Endothelial cell of umbilical vein (primary cell): ENCODE measurements around the gene SECTM1. TPM values are rescaled to one million over a fixed set of nuclear protein-coding genes. Genes with fewer than 3 reads are reported as not detected.

ENCODE experiments used
- BruUV-seq: library from RNA; stranded (reverse); fragments of 400-500 nt; replicated peaks from 2 replicates; lab custom pipeline; 2021; lab: Mats Ljungman, UMichigan
- CTCF ChIA-PET: fragments of 300-600, 350-600 bp; sonication (Branson Sonifier 250); formaldehyde crosslinking; loops from one replicate; lab custom pipeline; 2021; ENCODE audit warnings: antibody characterized with exemption, inconsistent platforms; lab: Charles Lee
- POLR2A ChIA-PET: fragments of 300-600, 350-600 bp; sonication (Branson Sonifier 250); formaldehyde crosslinking; loops from one replicate; lab custom pipeline; 2021; ENCODE audit warnings: antibody characterized with exemption, inconsistent platforms; lab: Charles Lee
- DNase-seq: peaks from one replicate; pipeline ENCODE4 v3.0.0-alpha.2; 2011; ENCODE audit warnings: low read depth, low spot score
- FAIRE-seq: peaks from 2 replicates; lab custom pipeline; 2011; peaks lifted over from hg19 to GRCh38; lab: Jason Lieb, UNC
- H2AFZ ChIP-seq: 2 replicates; pipeline ENCODE4 v1.6.0; 2012; ENCODE audit warnings: low read depth, low read length, control low read depth, inconsistent platforms
- H3K27ac ChIP-seq: 2 replicates; pipeline ENCODE4 v1.5.1; 2011; ENCODE audit warnings: low read depth, mild to moderate bottlenecking, control low read depth, low read length, moderate library complexity; ENCODE audit not compliant: insufficient read depth
- H3K27me3 ChIP-seq, 2 experiments: 2 replicates each; pipeline versions ENCODE4 v1.6.0 to v1.6.1; 2011; ENCODE audit warnings: low read length in 2 of 2, mixed read lengths in 1 of 2; ENCODE audit not compliant: control insufficient read depth in 2 of 2, insufficient read depth in 2 of 2
- H3K36me3 ChIP-seq, 2 experiments: 2 replicates in 1 of 2; 3 replicates in 1 of 2; pipeline ENCODE4 v1.5.1; 2011; ENCODE audit warnings: low read length in 2 of 2, mild to moderate bottlenecking in 1 of 2, moderate library complexity in 1 of 2; ENCODE audit not compliant: control insufficient read depth in 2 of 2, insufficient read depth in 2 of 2; ENCODE audit errors: extremely low read depth in 1 of 2
- H3K4me1 ChIP-seq: 3 replicates; pipeline ENCODE4 v1.5.1; 2011; ENCODE audit warnings: mild to moderate bottlenecking, low read length; ENCODE audit not compliant: control insufficient read depth, insufficient read depth; ENCODE audit errors: extremely low read depth
- H3K4me2 ChIP-seq: 2 replicates; pipeline ENCODE4 v1.6.1; 2011; ENCODE audit warnings: low read length, control low read depth, mixed read lengths; ENCODE audit not compliant: insufficient read depth
- H3K4me3 ChIP-seq, 3 experiments: fragments of 200-600 bp in 1 of 3; sonication (generic), shearing (Covaris generic) in 1 of 3; replicated peaks in 1 of 3; 2 replicates each; pipeline ENCODE4 v1.5.1; 2011 to 2016; ENCODE audit warnings: control low read depth in 3 of 3, low read length in 3 of 3, mild to moderate bottlenecking in 2 of 3, inconsistent platforms in 1 of 3, low read depth in 1 of 3, moderate library complexity in 1 of 3; ENCODE audit not compliant: insufficient read depth in 1 of 3
- H3K79me2 ChIP-seq: 2 replicates; pipeline ENCODE4 v1.6.0; 2012; ENCODE audit warnings: low read length, inconsistent platforms; ENCODE audit not compliant: control insufficient read depth, insufficient read depth
- H3K9ac ChIP-seq: replicated peaks from 2 replicates; pipeline ENCODE3; 2011; ENCODE audit warnings: low read length, control low read depth; ENCODE audit not compliant: insufficient read depth; ENCODE audit errors: extremely low read depth
- H3K9me1 ChIP-seq: replicated peaks from 3 replicates; pipeline ENCODE4 v1.6.0; 2011; ENCODE audit warnings: mild to moderate bottlenecking, low read length; ENCODE audit not compliant: control insufficient read depth, insufficient read depth; ENCODE audit errors: extremely low read depth
- H3K9me3 ChIP-seq: replicated peaks from 2 replicates; pipeline ENCODE4 v1.5.1; 2012; ENCODE audit warnings: low read length, inconsistent platforms; ENCODE audit not compliant: control insufficient read depth, insufficient read depth
- H4K20me1 ChIP-seq: replicated peaks from 2 replicates; pipeline ENCODE3; 2011; ENCODE audit warnings: mild to moderate bottlenecking, low read length; ENCODE audit not compliant: control insufficient read depth, insufficient read depth; ENCODE audit errors: extremely low read depth
- CTCF ChIP-seq, 2 donors: IDR thresholded peaks; 1 replicate in 1 of 2; 2 replicates in 1 of 2; pipeline ENCODE4 v1.5.1; 2011; ENCODE audit warnings: low read length in 2 of 2, mild to moderate bottlenecking in 2 of 2, moderate library complexity in 2 of 2, control low read depth in 1 of 2, inconsistent platforms in 1 of 2, low read depth in 1 of 2; ENCODE audit not compliant: insufficient read depth in 1 of 2; ENCODE audit errors: extremely low read depth in 1 of 2
- EZH2 ChIP-seq: IDR thresholded peaks from 2 replicates; pipeline ENCODE4 v1.6.1; 2012; ENCODE audit warnings: borderline replicate concordance, low read depth, mild to moderate bottlenecking, moderate library complexity, low read length, inconsistent platforms; ENCODE audit not compliant: severe bottlenecking
- FOS ChIP-seq: IDR thresholded peaks from 2 replicates; pipeline ENCODE4 v1.6.1; 2011; ENCODE audit warnings: mild to moderate bottlenecking, low read length, moderate library complexity, borderline replicate concordance; ENCODE audit not compliant: insufficient read depth
- GATA2 ChIP-seq: IDR thresholded peaks from 2 replicates; pipeline ENCODE4 v1.7.0; 2011; ENCODE audit warnings: low read depth, mild to moderate bottlenecking, moderate library complexity, mixed read lengths, low read length; ENCODE audit not compliant: insufficient read length, insufficient read depth
- JUN ChIP-seq: IDR thresholded peaks from 2 replicates; pipeline ENCODE4 v1.6.1; 2011; ENCODE audit warnings: borderline replicate concordance, low read depth; ENCODE audit not compliant: insufficient read length, insufficient read depth
- MAX ChIP-seq: IDR thresholded peaks from 2 replicates; pipeline ENCODE4 v1.6.1; 2011; ENCODE audit not compliant: insufficient read depth, insufficient read length
- MYC ChIP-seq: IDR thresholded peaks from one replicate; pipeline ENCODE4 v1.6.1; 2011; ENCODE audit warnings: mild to moderate bottlenecking, low read depth, low read length
- POLR2A ChIP-seq: IDR thresholded peaks from 2 replicates; pipeline ENCODE4 v1.6.1; 2012; ENCODE audit warnings: low read depth, mild to moderate bottlenecking, control low read depth, low read length
- POLR2AphosphoS5 ChIP-seq: IDR thresholded peaks from 2 replicates; pipeline ENCODE4 v1.6.1; 2012; ENCODE audit warnings: low read depth, mild to moderate bottlenecking, control low read depth, low read length, moderate library complexity; ENCODE audit not compliant: insufficient read depth
- dilution Hi-C: fragments of 300-500 bp; cut with MboI; formaldehyde crosslinking; loops from one replicate; pipeline ENCODE4 v1.15.0; 2019; ENCODE audit warnings: low sequenced_read_pairs; ENCODE audit not compliant: extremely low pct_ligation_motif_present
- intact Hi-C: fragments of 100-400 bp; cut with micrococcal nuclease; formaldehyde crosslinking; loops from one replicate; pipeline ENCODE4 v1.10.0; 2022
- polyA plus RNA-seq, 4 experiments: library from polyadenylated mRNA; depleted of rRNA in 3 of 4; stranded (reverse) in 3 of 4; unstranded in 1 of 4; fragments of >200 nt; gene quantifications; 2 replicates each; pipeline versions ENCODE4 v1.2.1 to v1.2.3, GENCODE V29; 2011 to 2012; ENCODE audit warnings: missing spikeins in 1 of 4
- total RNA-seq: library from RNA; stranded (reverse); gene quantifications from 2 replicates; pipeline ENCODE4 v1.2.3, GENCODE V29; 2021

Gene SECTM1
- total and polyA plus RNA-seq, 2 donors (not counting 3 experiments of a cell fraction or from before 2014, with no cell fraction given): 1.9 to 2.3 TPM

GRCh38 chr17:82317394-82318168 is 16.0 kb downstream of the SECTM1 start, which contains the start of gene CD7:
CD7 (minus strand) TSS chr17:82317608; CDS start chr17:82317495, 113 bp downstream.
- DNase-seq (no peak), FAIRE-seq (no peak)
- H3K9me3 ChIP-seq: no peaks in the 10 kb centered on the region
- ChIA-PET CTCF (interaction anchor here (0.9 to 1.5 kb wide), 2 partner anchors 12 to 20 kb away, joined by 3 to 6 read pairs; no protein-coding TSS in a partner anchor), POLR2A (no interaction called here)
- no peak for TF ChIP-seq MAX
- no peak for TF ChIP-seq CTCF (IDR thresholded peaks at IDR 0.05; ENCODE audit: extremely low read depth in 1 of 2, insufficient read depth in 1 of 2, low read depth in 1 of 2, low read length in 2 of 2)
- TF ChIP-seq JUN: no peak
- TF ChIP-seq MYC: no peak
- no peak for TF ChIP-seq GATA2
- no peak for TF ChIP-seq POLR2A
- TF ChIP-seq POLR2AphosphoS5: no peak
- no peak for TF ChIP-seq FOS
- no peak for TF ChIP-seq EZH2
- H3K4me3 ChIP-seq: no peak within 1 kb of the TSS
- no peak within 1 kb of the TSS for H2AFZ ChIP-seq
- H3K79me2 ChIP-seq: no peaks in the 10 kb centered on the region
- no TSS peak for BruUV-seq
- intact Hi-C loops: no loop called here
- H3K27ac ChIP-seq: no peak within 1 kb of the TSS
- H3K9ac ChIP-seq: no peak within 1 kb of the TSS
- no peak within 1 kb of the TSS for H3K4me2 ChIP-seq
- H3K4me1 ChIP-seq: no peaks in the 10 kb centered on the region
- H3K27me3 ChIP-seq: peaks cover 0 to 3% of the 10 kb centered on the region in 2 experiments
- H3K9me1 ChIP-seq: no peaks in the 10 kb centered on the region
- H4K20me1 ChIP-seq: no peaks in the 10 kb centered on the region
- H3K36me3 ChIP-seq: no peaks in the 10 kb centered on the region
- dilution Hi-C loops: no loop called here
